Measurements from ENCODE around the gene ABL2.
"Not testable (repeated sequence)": the region's sequence is repeated elsewhere in the genome, so short reads cannot be mapped to it uniquely, and the experiment has no call there.

The ABL2 gene

GRCh38 chr1:179217943-179218507, 11.5 kb downstream of the ABL2 start:
- DNase-seq (ENCODE audit: low read depth, low spot score) = no peak

GRCh38 chr1:179213317-179213716, 16.2 kb downstream of the ABL2 start:
- DNase-seq (ENCODE audit: low read depth, low spot score) = not testable (repeated sequence)

- DNase-seq (ENCODE audit: low read depth, low spot score) = no peak
Measured at GRCh38 chr1:179208681-179209477, 20.6 kb downstream of the ABL2 start.

GRCh38 chr1:179206812-179207211, 22.7 kb downstream of the ABL2 start:
- no peak for DNase-seq (ENCODE audit: low read depth, low spot score)

GRCh38 chr1:179205284-179205683, 24.2 kb downstream of the ABL2 start:
- DNase-seq (ENCODE audit: low read depth, low spot score) = no peak

GRCh38 chr1:179202161-179202560, 27.3 kb downstream of the ABL2 start:
- DNase-seq (ENCODE audit: low read depth, low spot score) = no peak

- DNase-seq (ENCODE audit: low read depth, low spot score) = no peak
Measured at GRCh38 chr1:179200586-179200985, 28.9 kb downstream of the ABL2 start.

- no peak for DNase-seq (ENCODE audit: low read depth, low spot score)
Measured at GRCh38 chr1:179197690-179198297, 31.7 kb downstream of the ABL2 start.

GRCh38 chr1:179195857-179196256, 33.6 kb downstream of the ABL2 start:
- not testable (repeated sequence) for DNase-seq (ENCODE audit: low read depth, low spot score)

- no peak for DNase-seq (ENCODE audit: low read depth, low spot score)
Measured at GRCh38 chr1:179195376-179195775, 34.1 kb downstream of the ABL2 start.

- DNase-seq (ENCODE audit: low read depth, low spot score) = no peak
Measured at GRCh38 chr1:179194068-179194537, 35.4 kb downstream of the ABL2 start.

GRCh38 chr1:179190861-179191260, 38.6 kb downstream of the ABL2 start:
- no peak for DNase-seq (ENCODE audit: low read depth, low spot score)

GRCh38 chr1:179187735-179188471, 41.6 kb downstream of the ABL2 start:
- peak; percentile 6 for DNase-seq (ENCODE audit: low read depth, low spot score)

GRCh38 chr1:179187043-179187442, 42.4 kb downstream of the ABL2 start:
- DNase-seq (ENCODE audit: low read depth, low spot score) = no peak

GRCh38 chr1:179184403-179184802, 45.1 kb downstream of the ABL2 start:
- DNase-seq (ENCODE audit: low read depth, low spot score) = no peak

- DNase-seq (ENCODE audit: low read depth, low spot score) = no peak
Measured at GRCh38 chr1:179183857-179184256, 45.6 kb downstream of the ABL2 start.

- DNase-seq (ENCODE audit: low read depth, low spot score) = no peak
Measured at GRCh38 chr1:179178950-179179349, 50.5 kb downstream of the ABL2 start.

GRCh38 chr1:179178183-179178582, 51.3 kb downstream of the ABL2 start:
- DNase-seq (ENCODE audit: low read depth, low spot score) = no peak

- DNase-seq (ENCODE audit: low read depth, low spot score) = no peak
Measured at GRCh38 chr1:179177615-179178014, 51.9 kb downstream of the ABL2 start.

- no peak for DNase-seq (ENCODE audit: low read depth, low spot score)
Measured at GRCh38 chr1:179177182-179177581, 52.3 kb downstream of the ABL2 start.

- DNase-seq (ENCODE audit: low read depth, low spot score) = peak; percentile 13
Measured at GRCh38 chr1:179175011-179175841, 54.3 kb downstream of the ABL2 start.
